Gastrocnemius medialis (tissue), 4 donors: ENCODE measurements around the gene HIPK4. TPM values are rescaled to one million over a fixed set of nuclear protein-coding genes. Genes with fewer than 3 reads are reported as not detected.

Experiments used
- ATAC-seq, 2 donors: fragments of 150-250 bp; one replicate each; pipeline ENCODE4 v1.9.1; 2016
- DNase-seq, 2 donors: peaks; one replicate each; pipeline ENCODE4 v3.0.0-alpha.2; 2019
- H3K27ac ChIP-seq, 4 donors: fragments of 200-600 bp; sonication (generic); 1 replicate in 1 of 4; 2 replicates in 3 of 4; pipeline ENCODE4 v1.5.1; 2016 to 2018; ENCODE audit warnings: mild to moderate bottlenecking in 2 of 4, moderate library complexity in 1 of 4
- H3K27me3 ChIP-seq, 3 donors: fragments of 200-600 bp; sonication (generic) in 2 of 3; 1 replicate in 1 of 3; 2 replicates in 2 of 3; pipeline versions ENCODE4 v1.5.1 to v1.6.0; 2016 to 2019; ENCODE audit warnings: mild to moderate bottlenecking in 1 of 3, moderate library complexity in 1 of 3
- H3K36me3 ChIP-seq, 2 donors: fragments of 200-600 bp; sonication (generic) in 1 of 2; one replicate each; pipeline ENCODE4 v1.5.1; 2017 to 2018
- H3K4me1 ChIP-seq, 2 donors: fragments of 200-600 bp; sonication (generic) in 1 of 2; one replicate each; pipeline ENCODE4 v1.5.1; 2016 to 2017; ENCODE audit warnings: mild to moderate bottlenecking in 2 of 2
- H3K4me3 ChIP-seq, 4 donors: fragments of 200-600 bp; sonication (generic) in 3 of 4; 1 replicate in 1 of 4; 2 replicates in 3 of 4; pipeline ENCODE4 v1.5.1; 2016 to 2019; ENCODE audit warnings: mild to moderate bottlenecking in 2 of 4
- H3K9me3 ChIP-seq, 3 donors: fragments of 200-600 bp; sonication (generic) in 2 of 3; 1 replicate in 1 of 3; 2 replicates in 2 of 3; pipeline ENCODE4 v1.5.1; 2016 to 2019
- CTCF ChIP-seq, 5 experiments: fragments of 450-650 bp in 3 of 5; fragments of 200-600 bp in 2 of 5; sonication (generic) in 2 of 5; IDR thresholded peaks in 4 of 5; conservative IDR thresholded peaks in 1 of 5; 1 replicate in 4 of 5; 2 replicates in 1 of 5; pipeline ENCODE4 v1.5.1; 2016 to 2019; ENCODE audit warnings: antibody characterized with exemption in 5 of 5, mild to moderate bottlenecking in 3 of 5, moderate library complexity in 3 of 5
- POLR2A ChIP-seq, 2 donors: fragments of 450-650 bp; IDR thresholded peaks; one replicate each; pipeline ENCODE4 v1.6.1; 2017; ENCODE audit warnings: antibody characterized with exemption in 2 of 2, mild to moderate bottlenecking in 2 of 2, moderate library complexity in 2 of 2
- in situ Hi-C, 4 donors: fragments of 200-750 bp; cut with MboI; loops; one replicate each; pipeline versions ENCODE4 v1.15.0 to v1.8.0; 2017; ENCODE audit warnings: low sequenced_read_pairs in 4 of 4
- intact Hi-C: fragments of 100-400 bp; cut with DNase I; formaldehyde crosslinking; loops from one replicate; pipeline ENCODE4 v1.15.1; 2023; ENCODE audit warnings: low total_unique reads
- total RNA-seq, 4 donors: library from RNA; depleted of rRNA; stranded (reverse); fragments of >200 nt; gene quantifications; one replicate each; pipeline versions ENCODE4 v1.1.0 to v1.2.3, GENCODE V29; 2016

The HIPK4 gene
- total RNA-seq, 4 donors from 2014 or later, result 0.20 to 0.39 TPM; not detected in 2

- Histone ChIP-seq H3K27ac (peak overlapping the region; percentile 98 to 100 (median 99)), H3K4me3 (peak overlapping the region; percentile 78 to 94 (median 84)), H3K9me3 (no peaks in the 10 kb centered on the region), H3K36me3 (peaks cover 0 to 13% of the 10 kb centered on the region in 2 donors), H3K4me1 (peaks cover 35 to 38% of the 10 kb centered on the region in 2 donors), H3K27me3 (no peaks in the 10 kb centered on the region)
- DNase-seq (no peak), ATAC-seq (no peak)
- intact Hi-C loops (loop anchor here (5.0 to 10.0 kb wide), 3 partner anchors 77 to 1019 kb away; partner anchors contain the start of genes C19orf47, COQ8B, ITPKC and PLD3), in situ Hi-C loops (no loop called here)
- no peak for TF ChIP-seq CTCF (IDR thresholded peaks at IDR 0.05 in 4 of 5, conservative IDR thresholded peaks at IDR 0.05 in 1 of 5)
- TF ChIP-seq POLR2A (IDR thresholded peaks at IDR 0.05), result no peak
Observed at GRCh38 chr19:40423938-40424337, 34.0 kb upstream of the HIPK4 start.

GRCh38 chr19:40422748-40423566, 33.0 kb upstream of the HIPK4 start:
- Histone ChIP-seq H3K4me3 (no peak overlapping the region), H3K36me3 (peaks cover 0 to 13% of the 10 kb centered on the region in 2 donors), H3K27ac (peak overlapping the region; percentile 98 to 100 (median 99)), H3K4me1 (peaks cover 36 to 38% of the 10 kb centered on the region in 2 donors), H3K9me3 (no peaks in the 10 kb centered on the region), H3K27me3 (no peaks in the 10 kb centered on the region)
- ATAC-seq, result no peak
- intact Hi-C loops (loop anchor here (5.0 to 10.0 kb wide), 3 partner anchors 76 to 1018 kb away; partner anchors contain the start of genes C19orf47, COQ8B, ITPKC and PLD3), in situ Hi-C loops (no loop called here)
- TF ChIP-seq POLR2A (IDR thresholded peaks at IDR 0.05), result no peak
- no peak for TF ChIP-seq CTCF (IDR thresholded peaks at IDR 0.05 in 4 of 5, conservative IDR thresholded peaks at IDR 0.05 in 1 of 5)
- no peak for DNase-seq

- no peak for ATAC-seq
- peak overlapping the region; percentile 81 to 93 (median 88) for H3K4me3 ChIP-seq
- H3K9me3 ChIP-seq, result no peaks in the 10 kb centered on the region
- in situ Hi-C loops, result no loop called here
- no peak for TF ChIP-seq POLR2A (IDR thresholded peaks at IDR 0.05)
- no peak for TF ChIP-seq CTCF (IDR thresholded peaks at IDR 0.05 in 4 of 5, conservative IDR thresholded peaks at IDR 0.05 in 1 of 5)
- peak overlapping the region; percentile 98 to 100 (median 99) for H3K27ac ChIP-seq
- H3K27me3 ChIP-seq, result no peaks in the 10 kb centered on the region
- peaks cover 43 to 44% of the 10 kb centered on the region in 2 donors for H3K4me1 ChIP-seq
- DNase-seq, result no peak
- intact Hi-C loops, result loop anchor here (1.0 to 10.0 kb wide), 5 partner anchors 22 to 1017 kb away; partner anchors contain the start of genes BLVRB, C19orf47, COQ8B and ITPKC
- H3K36me3 ChIP-seq, result peaks cover 0 to 13% of the 10 kb centered on the region in 2 donors
Observed at GRCh38 chr19:40421993-40422747, 32.2 kb upstream of the HIPK4 start.

- H3K9me3 ChIP-seq, result no peaks in the 10 kb centered on the region
- peak; percentile 67 to 72 for ATAC-seq
- no peaks in the 10 kb centered on the region for H3K27me3 ChIP-seq
- intact Hi-C loops (loop anchor here (1.0 to 10.0 kb wide), 5 partner anchors 23 to 1016 kb away; partner anchors contain the start of genes BLVRB, C19orf47, COQ8B and ITPKC), in situ Hi-C loops (no loop called here)
- peaks cover 0 to 13% of the 10 kb centered on the region in 2 donors for H3K36me3 ChIP-seq
- H3K4me1 ChIP-seq, result peaks cover 45% of the 10 kb centered on the region in 2 donors
- TF ChIP-seq POLR2A (IDR thresholded peaks at IDR 0.05) (peak; percentile 97), CTCF (IDR thresholded peaks at IDR 0.05 in 4 of 5, conservative IDR thresholded peaks at IDR 0.05 in 1 of 5) (peak; percentile 95 to 99 (median 96))
- H3K4me3 ChIP-seq, result peak overlapping the region; percentile 81 to 93 (median 88)
- peak; percentile 93 to 96 for DNase-seq
- peak overlapping the region; percentile 98 to 100 (median 99) for H3K27ac ChIP-seq
Observed at GRCh38 chr19:40420766-40421765, 31.1 kb upstream of the HIPK4 start.
